DMS53 (cell line): ENCODE measurements around the gene IGF1R.

Experiments used
- DNase-seq: peaks from one replicate; lab custom pipeline; 2025; lab: John Stamatoyannopoulos, UW

IGF1R gene

GRCh38 chr15:98671060-98672008 is 23.0 kb downstream of the IGF1R start:
- no peak for DNase-seq

- DNase-seq = peak; percentile 3
Observed at GRCh38 chr15:98673133-98673532, 24.8 kb downstream of the IGF1R start.

GRCh38 chr15:98674336-98674735 is 26.0 kb downstream of the IGF1R start:
- no peak for DNase-seq

- DNase-seq = no peak
Observed at GRCh38 chr15:98676586-98677270, 28.4 kb downstream of the IGF1R start.

DNA sequence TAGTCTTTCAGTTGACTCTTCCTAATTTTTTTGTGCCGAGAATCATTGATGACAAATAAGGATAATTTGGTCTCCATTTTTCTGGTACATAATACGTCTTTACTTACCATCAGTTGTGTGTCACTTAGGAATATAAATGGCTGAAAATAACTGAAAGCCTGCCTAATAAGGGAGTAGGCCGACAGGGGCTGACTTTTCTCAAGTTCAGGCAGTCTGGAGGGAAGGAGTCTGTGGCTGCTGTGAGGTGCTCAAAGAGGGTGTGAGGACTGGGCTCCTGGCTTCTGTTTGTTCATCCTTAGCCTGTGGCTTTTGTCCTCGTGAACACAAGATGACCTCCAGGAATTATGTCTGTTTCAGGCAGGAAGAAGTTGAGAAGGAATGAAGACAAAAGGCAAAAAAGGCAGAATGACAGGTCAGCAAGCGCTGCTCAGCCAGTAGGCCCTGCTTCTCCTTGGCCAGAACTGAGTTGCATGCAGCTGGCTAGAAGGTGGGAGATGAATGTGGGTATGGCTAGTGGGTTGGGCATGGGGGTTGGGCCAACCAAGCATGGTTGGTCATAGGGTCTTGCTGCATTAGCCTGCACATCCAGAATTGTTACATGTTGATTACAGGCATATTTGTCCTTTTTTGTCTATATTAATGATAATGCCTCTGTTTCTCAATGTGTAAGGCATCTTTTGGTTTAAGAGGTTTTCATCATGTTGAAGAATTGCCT is 29.2 kb downstream of the IGF1R start:
- DNase-seq = no peak

GRCh38 chr15:98678484-98678883 is 30.1 kb downstream of the IGF1R start:
- no peak for DNase-seq

DNA sequence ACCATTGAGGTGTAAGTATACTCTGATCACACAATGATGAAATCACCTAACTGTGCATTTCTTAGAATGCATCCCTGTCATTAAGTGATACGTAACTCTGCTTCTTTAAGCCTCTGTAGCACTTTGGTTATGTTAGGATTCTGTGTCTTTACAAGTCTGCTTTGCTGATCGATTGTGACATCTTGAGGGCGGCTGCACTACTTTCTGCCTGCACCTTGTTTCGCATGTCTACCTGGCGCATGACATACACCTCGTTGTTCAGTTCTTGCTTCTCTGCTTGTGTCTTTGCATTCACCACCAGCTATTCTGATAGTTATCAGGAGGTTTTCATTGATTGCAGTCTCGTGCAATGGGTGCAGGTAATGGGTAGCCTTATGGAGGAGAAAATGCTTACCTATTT is 32.7 kb downstream of the IGF1R start:
- no peak for DNase-seq

DNA sequence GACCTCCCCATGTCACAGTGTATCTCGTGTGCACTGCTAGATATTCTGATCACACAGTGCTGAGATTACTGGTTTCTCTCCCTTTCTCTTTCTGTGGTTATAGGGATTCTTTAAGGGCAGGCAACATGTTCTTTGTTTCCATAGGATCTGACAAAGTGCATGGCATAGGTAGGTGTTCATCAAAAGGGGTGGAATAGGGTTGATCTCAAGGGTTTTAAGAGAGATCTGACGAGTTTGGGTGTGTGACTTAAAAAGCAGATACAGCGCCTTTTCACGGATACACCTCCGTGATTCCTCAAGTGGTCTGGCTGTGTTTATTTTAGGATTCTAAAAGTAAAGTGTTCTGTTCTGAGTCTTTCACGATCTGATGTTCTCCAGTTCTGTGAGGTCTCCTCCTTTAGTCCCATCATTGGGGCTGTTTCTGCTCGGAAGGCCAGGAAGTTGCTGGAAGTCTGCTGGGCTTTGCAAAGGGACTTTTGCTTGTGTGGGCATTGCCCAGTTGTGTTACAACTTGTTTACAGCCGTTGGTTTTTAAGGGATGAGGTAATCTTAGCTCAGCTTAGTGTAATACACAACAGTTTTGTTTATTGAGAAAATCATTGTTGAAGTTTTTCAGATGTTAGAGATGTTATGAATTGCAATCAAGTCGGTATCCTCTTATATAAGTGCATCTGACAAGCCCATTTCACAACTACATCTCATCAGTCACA is 34.8 kb downstream of the IGF1R start:
- peak; percentile 40 for DNase-seq

GRCh38 chr15:98683831-98684230 is 35.5 kb downstream of the IGF1R start:
- DNase-seq = no peak

DNA sequence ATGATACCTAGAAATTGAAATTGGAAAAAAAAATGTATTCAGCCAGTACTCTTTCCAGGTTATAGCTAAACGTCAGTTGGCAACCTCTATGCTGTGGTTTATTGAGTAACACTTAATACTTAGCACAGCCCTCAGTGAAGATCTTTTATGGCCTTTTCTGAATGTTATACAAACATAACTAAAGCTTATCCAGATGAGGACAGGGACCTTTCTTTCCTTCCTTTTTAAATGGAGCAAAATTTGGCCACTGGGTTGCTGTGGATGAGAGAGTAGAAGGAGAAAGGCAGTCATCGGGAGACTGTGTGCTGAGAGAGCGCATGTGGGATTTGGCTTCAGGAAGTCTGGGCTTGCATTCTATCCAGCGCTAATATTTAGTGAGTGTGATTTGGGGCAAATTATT is 36.1 kb downstream of the IGF1R start:
- DNase-seq = no peak

DNA sequence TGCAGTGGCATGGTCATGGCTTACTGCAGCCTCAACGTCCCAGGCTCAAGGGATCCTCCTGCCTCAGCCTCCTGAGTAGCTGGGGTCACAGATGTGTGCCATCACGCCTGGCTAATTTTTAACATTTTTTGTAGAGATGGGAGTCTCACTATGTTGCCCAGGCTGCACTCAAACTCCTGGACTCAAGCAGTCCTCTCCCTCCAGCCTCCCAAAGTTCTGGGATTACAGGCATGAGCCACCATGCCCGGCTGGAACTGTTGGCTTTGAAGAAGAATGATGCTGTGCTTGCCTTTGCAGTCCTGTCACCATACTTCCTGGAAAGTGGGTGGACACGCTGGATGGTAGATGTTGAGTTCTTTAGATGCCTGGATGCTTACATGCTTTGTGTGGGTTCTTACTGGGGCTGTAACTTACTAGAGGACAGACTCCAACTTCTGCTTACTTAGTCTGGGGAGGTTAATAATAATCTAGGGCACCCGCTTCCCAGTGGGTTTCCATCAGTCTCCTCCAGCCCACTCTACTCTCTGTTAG is 36.7 kb downstream of the IGF1R start:
- DNase-seq = no peak

- peak; percentile 2 for DNase-seq
Observed at GRCh38 chr15:98686983-98687382, 38.6 kb downstream of the IGF1R start.

DNA sequence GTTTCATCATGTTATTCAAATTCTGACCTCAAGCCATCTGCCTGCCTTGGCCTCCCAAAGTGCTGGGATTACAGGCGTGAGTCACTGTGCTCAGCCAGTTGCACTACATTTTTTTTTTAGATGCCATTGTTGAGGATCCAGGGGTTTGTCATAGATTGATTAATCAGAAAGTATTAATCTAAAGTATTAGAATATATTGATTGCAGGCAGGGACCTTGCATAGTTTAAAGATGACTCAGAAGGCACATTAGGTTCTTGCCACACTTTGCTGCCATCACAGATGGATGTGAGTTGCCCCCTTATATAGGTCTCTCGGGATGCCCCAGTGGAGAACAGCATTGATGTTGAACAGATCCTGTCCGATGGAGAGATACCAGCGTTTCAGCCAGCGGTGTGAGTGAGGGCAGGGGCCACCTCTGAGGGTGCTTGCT is 41.1 kb downstream of the IGF1R start:
- DNase-seq = no peak

DNA sequence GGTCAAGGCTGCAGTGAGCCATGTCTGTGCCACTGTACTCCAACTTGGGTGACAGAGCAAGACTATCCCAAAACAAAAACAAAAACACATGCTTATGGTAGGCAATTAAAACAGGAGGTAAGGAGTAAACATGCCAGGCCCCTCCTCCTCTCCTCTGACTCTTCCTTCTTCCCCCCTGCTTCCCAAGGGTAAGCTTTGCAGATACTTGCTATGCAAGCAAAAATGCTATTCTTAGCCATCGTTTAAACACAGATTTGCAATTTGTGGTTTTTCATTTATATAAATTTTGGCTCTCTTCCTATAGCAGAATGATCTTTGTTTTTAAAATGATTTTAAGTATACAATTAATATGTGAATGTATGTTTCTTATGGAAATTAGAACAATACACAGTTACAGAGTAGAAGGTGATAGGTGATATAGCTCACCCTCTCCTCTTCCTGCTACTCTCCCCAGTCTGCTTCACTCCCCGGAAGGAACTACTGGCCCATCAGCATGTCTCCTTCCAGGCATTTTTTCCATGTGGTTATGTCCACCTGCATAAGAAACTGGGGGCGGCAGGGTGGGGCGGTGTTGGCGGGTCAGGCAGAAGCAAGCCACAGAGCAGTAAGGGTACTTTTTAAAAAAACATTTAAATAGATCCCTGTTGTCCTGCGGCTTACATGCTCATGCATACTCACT is 42.1 kb downstream of the IGF1R start:
- DNase-seq = no peak

DNA sequence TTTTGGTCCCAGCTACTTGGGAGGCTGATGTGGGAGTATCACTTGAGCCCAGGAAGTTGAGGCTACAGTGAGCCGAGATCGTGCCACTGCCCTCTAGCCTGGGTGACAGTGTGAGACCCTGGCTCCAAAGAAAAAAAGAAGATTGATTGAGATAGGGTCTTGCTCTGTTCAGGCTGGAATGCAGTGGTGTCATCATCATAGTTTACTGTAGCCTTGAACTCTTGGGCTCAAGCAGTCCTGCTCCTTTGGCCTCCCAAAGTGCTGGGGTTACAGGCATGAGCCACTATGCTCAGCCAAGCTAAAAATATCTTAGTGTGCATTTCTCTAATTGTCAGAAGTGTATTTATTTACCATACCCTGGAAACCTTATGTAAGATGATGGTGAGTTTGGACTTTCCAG is 43.9 kb downstream of the IGF1R start:
- no peak for DNase-seq

GRCh38 chr15:98694161-98694560 is 45.8 kb downstream of the IGF1R start:
- DNase-seq = no peak

- no peak for DNase-seq
Observed at GRCh38 chr15:98698792-98699191, 50.5 kb downstream of the IGF1R start.

DNA sequence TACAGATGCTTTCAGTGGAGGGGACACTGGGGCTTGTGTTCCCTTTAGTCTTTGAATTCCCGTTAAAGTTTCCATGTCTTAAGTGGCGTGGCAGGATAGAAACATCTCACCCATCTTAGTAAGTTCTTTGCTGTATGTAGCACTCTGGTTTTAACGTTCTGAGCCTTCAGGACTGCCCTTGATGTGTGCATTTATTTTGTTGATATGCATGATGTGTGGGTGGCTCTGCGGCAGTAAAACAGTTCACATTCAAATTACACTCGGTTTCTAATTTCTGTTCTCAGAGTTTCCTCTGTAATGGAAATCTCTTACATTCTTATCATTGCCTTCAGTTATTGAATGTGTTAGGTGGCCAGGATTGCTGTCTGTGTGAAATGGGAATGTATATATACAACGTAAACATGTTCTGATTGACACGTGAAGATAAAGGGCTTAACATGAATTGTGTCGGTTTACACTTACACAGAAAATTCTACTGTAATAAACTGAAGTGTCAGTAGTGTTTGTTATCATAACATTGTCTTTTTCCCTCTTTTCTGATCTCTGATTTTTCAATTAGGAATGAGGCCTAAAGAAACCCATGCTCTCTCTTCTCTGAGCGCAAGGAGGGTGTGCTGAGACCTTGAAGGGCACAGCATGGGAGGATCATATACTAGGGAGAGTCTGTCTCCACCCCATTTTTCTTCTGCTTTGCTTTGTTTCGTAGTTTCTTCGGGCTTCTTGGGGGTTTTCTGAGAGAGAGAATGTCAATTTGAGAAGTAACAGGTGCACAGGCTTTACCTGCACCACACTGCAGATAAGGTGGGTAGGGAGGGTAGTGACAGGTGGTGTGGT is 51.5 kb downstream of the IGF1R start:
- no peak for DNase-seq

- DNase-seq = no peak
Observed at GRCh38 chr15:98700519-98700918, 52.2 kb downstream of the IGF1R start.

- DNase-seq = no peak
Observed at GRCh38 chr15:98703126-98703685, 54.9 kb downstream of the IGF1R start.
